Esophagus muscularis mucosa (tissue), 4 donors: ENCODE results near the gene ANKRD44. TPM values are rescaled to one million over a fixed set of nuclear protein-coding genes. Genes with fewer than 3 reads are reported as not detected.

Experiments
- DNase-seq: peaks from one replicate; pipeline ENCODE4 v3.0.0-alpha.2; 2017; ENCODE audit errors: extremely low spot score
- H3K27ac ChIP-seq, 4 donors: fragments of 200-600 bp; sonication (generic); replicated peaks in 1 of 4; 1 replicate in 3 of 4; 2 replicates in 1 of 4; pipeline ENCODE4 v1.5.1; 2016 to 2019; ENCODE audit warnings: mild to moderate bottlenecking in 1 of 4
- H3K27me3 ChIP-seq, 4 donors: fragments of 200-600 bp; sonication (generic); one replicate each; pipeline versions ENCODE4 v1.5.1 to v1.6.0; 2016 to 2019
- H3K36me3 ChIP-seq, 4 donors: fragments of 200-600 bp; sonication (generic); one replicate each; pipeline ENCODE4 v1.5.1; 2016 to 2019
- H3K4me1 ChIP-seq, 4 donors: fragments of 200-600 bp; sonication (generic); one replicate each; pipeline ENCODE4 v1.5.1; 2016 to 2019
- H3K4me3 ChIP-seq, 4 donors: fragments of 200-600 bp; sonication (generic); 1 replicate in 2 of 4; 2 replicates in 2 of 4; pipeline ENCODE4 v1.5.1; 2016 to 2019; ENCODE audit warnings: mild to moderate bottlenecking in 4 of 4, moderate library complexity in 1 of 4
- H3K9me3 ChIP-seq, 4 donors: fragments of 200-600 bp; sonication (generic); 1 replicate in 3 of 4; 2 replicates in 1 of 4; pipeline ENCODE4 v1.5.1; 2016 to 2019
- CTCF ChIP-seq, 3 experiments: fragments of 200-600 bp in 2 of 3; fragments of 450-650 bp in 1 of 3; sonication (generic) in 2 of 3; IDR thresholded peaks; one replicate each; pipeline ENCODE4 v1.5.1; 2017 to 2019; ENCODE audit warnings: antibody characterized with exemption in 3 of 3, mild to moderate bottlenecking in 2 of 3, moderate library complexity in 1 of 3
- EP300 ChIP-seq: sonication (generic); formaldehyde crosslinking; IDR thresholded peaks from one replicate; pipeline ENCODE4 v1.6.1; 2017; ENCODE audit warnings: antibody characterized with exemption
- POLR2A ChIP-seq: fragments of 450-650 bp; IDR thresholded peaks from one replicate; pipeline ENCODE4 v1.6.1; 2017; ENCODE audit warnings: antibody characterized with exemption, moderate library complexity, mild to moderate bottlenecking, low read depth
- POLR2AphosphoS5 ChIP-seq, 2 donors: sonication (generic); formaldehyde crosslinking; IDR thresholded peaks; one replicate each; pipeline ENCODE4 v1.6.1; 2017; ENCODE audit warnings: antibody characterized with exemption in 2 of 2
- WGBS: methylation state at CpG from one replicate; pipeline ENCODE4 v1.1.5; 2018; 5-methylcytosine and 5-hydroxymethylcytosine counted together
- intact Hi-C: fragments of 100-400 bp; cut with DNase I; formaldehyde crosslinking; loops from one replicate; pipeline ENCODE4 v1.15.1; 2023
- total RNA-seq, 4 donors: library from RNA; depleted of rRNA; stranded (reverse); fragments of >200 nt; gene quantifications; one replicate each; pipeline versions ENCODE4 v1.1.0 to v1.2.1, GENCODE V29; 2016

Gene ANKRD44
- total RNA-seq, 4 donors from 2014 or later, result 41.4 to 76.6 (median 48.1) TPM

GRCh38 chr2:197268786-197269584 is 41.6 kb downstream of the ANKRD44 start:
- no peaks in the 10 kb centered on the region for H3K36me3 ChIP-seq
- 62% methylated on average over 7 of the region's 7 CpGs for WGBS
- no peak overlapping the region for H3K4me3 ChIP-seq
- no peaks in the 10 kb centered on the region for H3K9me3 ChIP-seq
- intact Hi-C loops, result no loop called here
- H3K4me1 ChIP-seq, result peaks cover 4 to 62% (median 51%) of the 10 kb centered on the region in 4 donors
- TF ChIP-seq EP300 (no peak), POLR2A (no peak), CTCF (IDR thresholded peaks at IDR 0.05) (no peak)
- H3K27ac ChIP-seq, result no peak overlapping the region
- DNase-seq, result peak; percentile 31
- no peaks in the 10 kb centered on the region for H3K27me3 ChIP-seq

GRCh38 chr2:197266477-197266876 is 44.1 kb downstream of the ANKRD44 start:
- peaks cover 8 to 74% (median 63%) of the 10 kb centered on the region in 4 donors for H3K4me1 ChIP-seq
- intact Hi-C loops, result no loop called here
- H3K27ac ChIP-seq, result no peak overlapping the region
- H3K4me3 ChIP-seq, result no peak overlapping the region
- H3K9me3 ChIP-seq, result no peaks in the 10 kb centered on the region
- WGBS, result 79% methylated on average over 3 of the region's 3 CpGs
- H3K36me3 ChIP-seq, result no peaks in the 10 kb centered on the region
- no peaks in the 10 kb centered on the region for H3K27me3 ChIP-seq
- peak; percentile 29 for DNase-seq
- no peak for TF ChIP-seq EP300
- TF ChIP-seq POLR2A, result no peak
- TF ChIP-seq POLR2AphosphoS5 (IDR thresholded peaks at IDR 0.05), result no peak
- no peak for TF ChIP-seq CTCF (IDR thresholded peaks at IDR 0.05)

- Histone ChIP-seq H3K36me3 (no peaks in the 10 kb centered on the region), H3K27ac (no peak overlapping the region), H3K4me3 (no peak overlapping the region), H3K27me3 (no peaks in the 10 kb centered on the region), H3K9me3 (no peaks in the 10 kb centered on the region), H3K4me1 (peaks cover 9 to 76% (median 66%) of the 10 kb centered on the region in 4 donors)
- no peak for TF ChIP-seq EP300
- TF ChIP-seq POLR2A, result no peak
- TF ChIP-seq CTCF (IDR thresholded peaks at IDR 0.05), result no peak
- TF ChIP-seq POLR2AphosphoS5 (IDR thresholded peaks at IDR 0.05), result no peak
- 92% methylated on average over 5 of the region's 5 CpGs for WGBS
- intact Hi-C loops, result no loop called here
- DNase-seq, result peak; percentile 53
These were observed 44.7 kb downstream of the ANKRD44 start for GRCh38 chr2:197265924-197266323.

- peaks cover 9 to 68% (median 58%) of the 10 kb centered on the region in 4 donors for H3K4me1 ChIP-seq
These were observed 45.5 kb downstream of the ANKRD44 start for GRCh38 chr2:197265036-197265435.

More at GRCh38 chr2:197265036-197265435, 45.5 kb downstream of the ANKRD44 start:
- no peaks in the 10 kb centered on the region for H3K27me3 ChIP-seq
- DNase-seq, result no peak
- TF ChIP-seq EP300 (no peak), CTCF (IDR thresholded peaks at IDR 0.05) (no peak), POLR2AphosphoS5 (IDR thresholded peaks at IDR 0.05) (no peak), POLR2A (no peak)
- no peak overlapping the region for H3K27ac ChIP-seq
- 92% methylated on average over 4 of the region's 4 CpGs for WGBS
- no peak overlapping the region for H3K4me3 ChIP-seq
- intact Hi-C loops, result no loop called here
- H3K9me3 ChIP-seq, result no peaks in the 10 kb centered on the region
- no peaks in the 10 kb centered on the region for H3K36me3 ChIP-seq
